GM19239 (cell line): Measurements from ENCODE around the gene ACOT2.

Experiments used
- DNase-seq: peaks from one replicate; pipeline ENCODE4 v3.0.0; 2011; ENCODE audit warnings: low spot score; ENCODE audit not compliant: insufficient read length
- FAIRE-seq: peaks from 2 replicates; lab custom pipeline; 2011; peaks lifted over from hg19 to GRCh38; lab: Jason Lieb, UNC

Gene ACOT2

DNA sequence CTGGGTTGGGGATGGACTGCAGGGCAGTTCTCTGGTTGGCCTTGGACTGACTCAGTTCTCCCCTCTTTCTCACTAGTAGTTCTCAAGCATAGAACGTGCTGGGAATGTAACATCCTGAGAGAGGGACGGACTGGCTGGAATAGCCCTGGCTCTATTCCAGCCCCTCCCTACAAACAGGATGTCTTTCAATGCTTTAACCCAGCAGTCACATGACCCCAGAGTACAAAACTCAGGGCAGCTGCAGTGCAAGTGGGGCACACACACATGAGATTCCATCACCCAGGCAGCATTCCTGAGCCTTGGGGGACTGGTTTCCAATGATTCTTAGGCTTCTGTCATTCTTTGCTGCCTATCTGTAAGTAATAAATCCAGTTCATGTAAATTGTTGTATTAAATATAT, 41.7 kb downstream of the ACOT2 start:
- FAIRE-seq (no peak), DNase-seq (no peak)

DNA sequence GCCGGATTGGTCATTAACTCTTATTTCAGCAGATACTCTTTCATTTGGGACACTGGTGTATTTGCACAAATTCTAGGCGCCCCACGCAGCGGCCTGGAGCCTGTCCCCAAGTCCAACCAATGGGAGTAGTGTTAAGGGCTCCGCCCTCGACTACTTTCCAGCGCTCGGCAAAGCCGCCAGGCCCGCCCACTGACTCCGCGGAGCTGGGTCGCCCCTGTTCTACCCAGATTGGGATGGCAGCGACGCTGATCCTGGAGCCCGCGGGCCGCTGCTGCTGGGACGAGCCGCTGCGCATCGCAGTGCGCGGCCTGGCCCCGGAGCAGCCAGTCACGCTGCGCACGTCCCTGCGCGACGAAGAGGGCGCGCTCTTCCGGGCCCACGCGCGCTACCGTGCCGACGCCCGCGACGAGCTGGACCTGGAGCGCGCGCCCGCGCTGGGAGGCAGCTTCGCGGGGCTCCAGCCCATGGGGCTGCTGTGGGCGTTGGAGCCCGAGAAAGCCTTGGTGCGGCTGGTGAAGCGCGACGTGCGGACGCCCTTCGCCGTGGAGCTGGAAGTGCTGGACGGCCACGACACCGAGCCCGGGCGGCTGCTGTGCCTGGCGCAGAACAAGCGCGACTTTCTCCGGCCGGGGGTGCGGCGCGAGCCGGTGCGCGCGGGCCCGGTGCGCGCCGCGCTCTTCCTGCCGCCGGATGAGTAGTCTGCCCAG, 43.5 kb downstream of the ACOT2 start, which contains the start of gene ACOT6:
Gene ACOT6, plus strand, starts transcription at position 179 of the 707 bp plus-strand sequence. Its CDS starts 55 bp downstream, at position 234.
- peak; percentile 84 for FAIRE-seq
- DNase-seq, result peak; percentile 70

DNA sequence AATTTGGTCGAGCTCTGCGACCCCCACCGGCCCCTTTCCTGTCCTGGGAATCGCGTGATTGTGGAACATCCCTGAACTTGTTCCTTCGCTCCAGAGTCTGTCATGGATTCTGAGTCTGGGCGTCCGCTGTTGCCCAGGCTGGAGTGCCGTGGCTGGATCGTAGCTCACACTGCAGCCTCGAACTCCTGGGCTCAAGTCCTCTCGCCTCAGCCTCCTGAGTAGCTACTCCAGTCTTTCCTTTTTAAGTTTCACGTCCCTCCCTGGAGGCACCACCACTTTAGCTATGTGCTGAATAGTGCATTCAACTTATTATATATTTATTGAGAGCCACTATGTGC, 44.0 kb downstream of the ACOT2 start:
- DNase-seq (no peak), FAIRE-seq (peak; percentile 70)

DNA sequence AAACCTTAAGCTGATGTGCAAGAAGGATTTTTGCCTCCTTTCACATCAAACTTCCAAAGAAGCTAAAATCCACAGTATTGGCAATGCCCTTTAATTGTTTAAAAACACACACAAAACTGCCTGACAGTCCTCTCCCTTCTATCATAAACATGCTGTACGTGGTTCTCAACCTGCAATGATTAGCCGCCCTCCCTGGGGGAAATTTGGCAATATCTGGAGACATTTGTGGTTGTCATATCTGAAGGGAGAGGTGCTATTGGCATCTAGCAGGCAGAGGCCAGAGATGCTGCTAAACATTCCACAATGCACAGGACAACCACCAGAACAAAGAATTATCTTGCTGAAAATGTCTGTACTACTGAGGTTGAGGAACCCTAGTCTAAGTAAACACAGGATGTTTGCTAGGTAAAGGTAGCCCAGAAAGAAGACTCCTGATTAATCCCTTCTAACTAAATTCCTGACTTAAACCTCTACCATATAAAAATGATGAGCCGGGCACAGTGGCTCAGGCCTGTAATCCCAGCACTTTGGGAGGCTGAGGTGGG, 44.5 kb downstream of the ACOT2 start:
- FAIRE-seq, result no peak

DNA sequence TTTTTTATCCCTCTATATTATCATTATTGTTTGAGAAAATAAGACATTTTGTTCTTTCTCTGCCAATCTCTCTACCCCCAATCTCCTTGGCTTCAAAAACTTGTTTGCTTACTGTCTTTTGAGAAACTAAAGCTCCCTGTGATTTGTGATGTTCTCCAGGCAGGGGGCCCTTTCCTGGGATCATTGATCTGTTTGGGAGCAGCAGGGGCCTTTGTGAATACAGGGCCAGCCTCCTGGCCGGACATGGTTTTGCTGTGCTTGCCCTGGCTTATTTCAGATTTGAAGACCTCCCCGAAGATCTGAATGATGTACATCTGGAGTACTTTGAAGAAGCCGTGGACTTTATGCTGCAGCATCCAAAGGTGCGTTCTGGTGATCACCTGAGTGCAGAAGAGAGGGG, 47.8 kb downstream of the ACOT2 start:
- FAIRE-seq (no peak), DNase-seq (no peak)

More for the DNA sequence above, 44.5 kb downstream of the ACOT2 start:
- DNase-seq, result no peak

DNA sequence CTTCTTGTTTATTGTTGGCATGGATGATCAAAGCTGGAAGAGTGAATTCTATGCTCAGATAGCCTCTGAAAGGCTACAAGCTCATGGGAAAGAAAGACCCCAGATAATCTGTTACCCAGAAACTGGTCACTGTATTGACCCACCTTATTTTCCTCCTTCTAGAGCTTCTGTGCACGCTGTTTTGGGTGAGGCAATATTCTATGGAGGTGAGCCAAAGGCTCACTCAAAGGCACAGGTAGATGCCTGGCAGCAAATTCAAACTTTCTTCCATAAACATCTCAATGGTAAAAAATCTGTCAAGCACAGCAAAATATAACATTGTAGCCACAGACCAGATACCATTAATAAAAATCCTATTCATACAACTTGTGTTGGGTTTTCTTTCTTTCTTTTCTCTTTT, 50.5 kb downstream of the ACOT2 start:
- DNase-seq, result no peak
- no peak for FAIRE-seq

DNA sequence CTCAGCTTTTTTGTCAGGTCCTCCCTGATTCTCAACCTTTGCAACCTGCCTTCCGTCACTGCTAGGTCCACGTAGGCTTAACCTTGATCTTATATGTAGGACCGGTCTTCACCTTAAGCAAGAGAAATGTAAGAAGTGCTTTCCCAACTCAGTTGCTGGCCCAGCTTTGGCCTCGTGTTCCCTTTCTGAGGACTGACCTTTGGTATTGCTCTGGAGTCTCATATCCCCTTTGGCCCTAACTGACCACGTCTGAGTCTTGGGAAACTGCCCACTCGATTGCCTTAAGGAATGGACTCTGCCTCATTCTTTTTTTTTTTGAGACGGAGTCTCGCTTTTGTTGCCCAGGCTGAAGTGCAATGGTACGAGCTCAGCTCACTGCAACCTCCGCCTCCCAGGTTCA, 51.3 kb downstream of the ACOT2 start:
- DNase-seq (no peak), FAIRE-seq (no peak)

DNA sequence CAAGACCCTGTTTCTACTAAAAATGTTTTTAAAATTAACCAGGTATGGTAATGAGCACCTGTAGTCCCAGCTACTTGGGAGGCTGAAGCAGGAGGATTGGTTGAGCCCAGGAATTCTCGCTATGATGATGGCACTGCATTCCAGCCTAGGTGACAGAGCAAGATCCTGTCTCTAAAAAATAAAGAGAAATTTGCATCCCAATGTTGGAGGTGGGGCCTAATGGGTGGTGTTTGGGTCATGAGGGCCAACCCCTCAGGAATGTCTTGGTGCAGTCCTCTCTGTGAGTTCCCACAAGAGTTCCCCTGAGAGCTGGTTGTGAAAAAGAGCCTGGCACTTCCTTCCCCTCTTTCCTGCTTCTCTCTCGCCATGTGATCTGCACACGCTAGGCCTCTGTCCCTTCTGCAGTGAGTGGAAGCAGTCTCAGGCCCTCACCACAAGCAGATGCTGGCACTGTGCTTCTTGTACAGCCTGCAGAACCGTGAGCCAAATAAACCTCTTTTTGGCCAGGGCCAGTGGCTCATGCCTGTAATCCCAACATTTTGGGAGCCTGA, 54.6 kb downstream of the ACOT2 start:
- no peak for FAIRE-seq
- no peak for DNase-seq
